ENCODE measurements around the gene RHOH. TPM values are rescaled to one million over a fixed set of nuclear protein-coding genes. Genes with fewer than 3 reads are reported as not detected.

RHOH gene
- polyA plus RNA-seq, 1 experiment = not detected

GRCh38 chr4:40214661-40215418 is 18.0 kb downstream of the RHOH start:
- TF ChIP-seq CTCF (IDR thresholded peaks at IDR 0.05; ENCODE audit: insufficient read depth, low read depth, low read length) = no peak
- no peak overlapping the region for H3K4me3 ChIP-seq (ENCODE audit: low read depth, low read length)
- H3K27me3 ChIP-seq (ENCODE audit: control insufficient read depth, insufficient read depth, low read length) = no peaks in the 10 kb centered on the region
- no peak for DNase-seq (ENCODE audit: low read depth)
- H3K36me3 ChIP-seq (ENCODE audit: control insufficient read depth, insufficient read depth, low read length) = no peaks in the 10 kb centered on the region
- ChIA-PET CTCF (interaction anchor here (0.9 kb wide), 1 partner anchor 23 kb away, joined by 3 read pairs; no protein-coding TSS in a partner anchor), POLR2A (no interaction called here)

GRCh38 chr4:40216622-40217366 is 20.0 kb downstream of the RHOH start:
- DNase-seq (ENCODE audit: low read depth) = no peak

DNA sequence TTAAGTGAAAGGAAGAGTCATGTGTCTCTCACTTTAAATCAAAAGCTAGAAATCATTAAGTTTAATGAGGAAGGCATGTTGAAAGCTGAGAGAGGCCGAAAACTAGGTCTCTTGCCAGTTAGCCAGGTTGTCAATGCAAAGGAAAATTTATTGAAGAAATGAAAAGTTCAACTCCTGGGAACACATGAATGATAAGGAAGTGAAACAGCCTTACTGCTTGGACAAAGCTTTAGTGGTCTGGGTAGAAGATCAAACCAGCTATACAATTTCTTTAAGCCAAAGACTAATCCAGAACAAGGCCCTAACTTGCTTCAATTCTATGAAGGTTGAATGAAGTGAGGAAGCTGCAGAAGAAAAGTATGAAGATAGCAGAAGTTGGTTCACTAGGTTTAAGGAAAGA is 24.9 kb downstream of the RHOH start:
- ChIA-PET CTCF (no interaction called here), POLR2A (interaction anchor here (0.5 kb wide), 1 partner anchor 1142 kb away, joined by 3 read pairs; no protein-coding TSS in a partner anchor)
- no peak for TF ChIP-seq CTCF (IDR thresholded peaks at IDR 0.05; ENCODE audit: insufficient read depth, low read depth, low read length)
- peaks cover 4% of the 10 kb centered on the region for H3K27me3 ChIP-seq (ENCODE audit: control insufficient read depth, insufficient read depth, low read length)
- H3K36me3 ChIP-seq (ENCODE audit: control insufficient read depth, insufficient read depth, low read length) = no peaks in the 10 kb centered on the region
- H3K4me3 ChIP-seq (ENCODE audit: low read depth, low read length) = no peak overlapping the region
- no peak for DNase-seq (ENCODE audit: low read depth)

More at GRCh38 chr4:40216622-40217366, 20.0 kb downstream of the RHOH start:
- TF ChIP-seq CTCF (IDR thresholded peaks at IDR 0.05; ENCODE audit: insufficient read depth, low read depth, low read length) = no peak
- ChIA-PET POLR2A (no interaction called here), CTCF (no interaction called here)
- Histone ChIP-seq H3K27me3 (ENCODE audit: control insufficient read depth, insufficient read depth, low read length) (no peaks in the 10 kb centered on the region), H3K4me3 (ENCODE audit: low read depth, low read length) (no peak overlapping the region), H3K36me3 (ENCODE audit: control insufficient read depth, insufficient read depth, low read length) (no peaks in the 10 kb centered on the region)

GRCh38 chr4:40223343-40223742 is 26.5 kb downstream of the RHOH start:
- no peaks in the 10 kb centered on the region for H3K36me3 ChIP-seq (ENCODE audit: control insufficient read depth, insufficient read depth, low read length)
- no peak overlapping the region for H3K4me3 ChIP-seq (ENCODE audit: low read depth, low read length)
- peaks cover 4% of the 10 kb centered on the region for H3K27me3 ChIP-seq (ENCODE audit: control insufficient read depth, insufficient read depth, low read length)
- CTCF ChIA-PET = interaction anchor here (1.1 kb wide), 1 partner anchor 18 kb away, joined by 3 read pairs; no protein-coding TSS in a partner anchor
- no peak for DNase-seq (ENCODE audit: low read depth)
- POLR2A ChIA-PET = no interaction called here
- TF ChIP-seq CTCF (IDR thresholded peaks at IDR 0.05; ENCODE audit: insufficient read depth, low read depth, low read length) = no peak

- Histone ChIP-seq H3K36me3 (ENCODE audit: control insufficient read depth, insufficient read depth, low read length) (no peaks in the 10 kb centered on the region), H3K27me3 (ENCODE audit: control insufficient read depth, insufficient read depth, low read length) (peaks cover 4% of the 10 kb centered on the region), H3K4me3 (ENCODE audit: low read depth, low read length) (no peak overlapping the region)
- ChIA-PET POLR2A (no interaction called here), CTCF (interaction anchor here (0.9 kb wide), 1 partner anchor 85 kb away, joined by 4 read pairs; no protein-coding TSS in a partner anchor)
- DNase-seq (ENCODE audit: low read depth) = no peak
- no peak for TF ChIP-seq CTCF (IDR thresholded peaks at IDR 0.05; ENCODE audit: insufficient read depth, low read depth, low read length)
Measured at GRCh38 chr4:40224432-40224831, 27.6 kb downstream of the RHOH start.
